ENCODE data around the gene FOXA3. TPM values are rescaled to one million over a fixed set of nuclear protein-coding genes. Genes with fewer than 3 reads are reported as not detected.

The FOXA3 gene
- total and polyA plus RNA-seq, 10 of the 15 experiments (the other 5 are each of a cell fraction or from before 2014, with no cell fraction given) = 0.04 to 0.83 (median 0.11) TPM; not detected in 5

DNA sequence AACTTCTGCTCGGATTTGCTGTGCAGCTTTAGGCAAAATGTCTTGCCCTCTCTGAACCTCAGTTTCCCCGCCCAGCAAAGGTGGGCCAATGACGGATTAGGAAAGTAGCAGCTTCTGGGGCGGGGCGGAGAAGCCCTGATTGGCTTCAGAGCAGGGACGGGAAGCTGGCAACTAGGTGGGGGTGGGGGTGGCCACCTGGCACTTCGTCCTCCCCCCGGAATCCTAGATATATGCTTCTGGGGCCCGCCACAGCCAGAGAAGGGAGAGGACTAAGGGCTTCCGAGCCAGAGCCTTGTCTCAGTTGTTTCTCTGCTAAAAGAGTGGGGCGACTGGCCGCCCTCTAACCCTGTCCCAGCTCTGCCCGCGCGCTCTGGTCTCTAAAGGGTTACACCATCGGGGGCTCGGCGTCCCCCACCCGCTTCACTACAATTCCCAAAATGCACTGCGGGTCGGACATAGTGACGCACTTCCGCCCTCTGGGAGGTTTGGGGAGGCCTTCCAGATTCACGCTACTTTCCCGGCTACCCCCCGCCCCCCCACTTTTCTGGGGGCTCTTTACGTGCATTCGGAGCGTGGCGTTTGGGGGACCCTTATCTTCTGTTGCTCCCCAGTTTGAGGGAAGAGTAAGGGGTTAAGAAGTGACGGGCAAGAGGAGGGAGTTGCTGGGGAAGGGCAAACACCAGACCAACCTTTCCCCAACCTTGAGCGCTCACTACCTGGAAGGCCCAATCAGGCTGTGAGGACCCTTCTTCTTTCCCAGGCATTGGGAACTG lies 22.5 kb downstream of the FOXA3 start (continued):
- TF ChIP-seq, protein P1, sequence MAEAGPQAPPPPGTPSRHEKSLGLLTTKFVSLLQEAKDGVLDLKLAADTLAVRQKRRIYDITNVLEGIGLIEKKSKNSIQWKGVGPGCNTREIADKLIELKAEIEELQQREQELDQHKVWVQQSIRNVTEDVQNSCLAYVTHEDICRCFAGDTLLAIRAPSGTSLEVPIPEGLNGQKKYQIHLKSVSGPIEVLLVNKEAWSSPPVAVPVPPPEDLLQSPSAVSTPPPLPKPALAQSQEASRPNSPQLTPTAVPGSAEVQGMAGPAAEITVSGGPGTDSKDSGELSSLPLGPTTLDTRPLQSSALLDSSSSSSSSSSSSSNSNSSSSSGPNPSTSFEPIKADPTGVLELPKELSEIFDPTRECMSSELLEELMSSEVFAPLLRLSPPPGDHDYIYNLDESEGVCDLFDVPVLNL (IDR thresholded peaks at IDR 0.05; ENCODE audit: low read depth, low read length) = no peak
- TF ChIP-seq ZNF687 (IDR thresholded peaks at IDR 0.05) (peak; percentile 68; the same call in 1 of the 2 replicates), CEBPB (IDR thresholded peaks at IDR 0.05; ENCODE audit: borderline replicate concordance in 1 of 2, low read depth in 2 of 2, low read length in 2 of 2) (no peak), IKZF1 (conservative IDR thresholded peaks at IDR 0.05) (peak; percentile 76), FOXK2 (IDR thresholded peaks at IDR 0.05) (peak; percentile 81), SPI1 (IDR thresholded peaks at IDR 0.05; ENCODE audit: borderline replicate concordance, insufficient read depth, low read depth, low read length) (peak; percentile 43; the same call in 1 of the 2 replicates), HDAC2 (IDR thresholded peaks at IDR 0.05) (0 out of 2 replicates have a peak, but pooled peaks have one; percentile 82), PBX3 (IDR thresholded peaks at IDR 0.05; ENCODE audit: insufficient replicate concordance, low read depth, low read length) (no peak), CBFB (IDR thresholded peaks at IDR 0.05; ENCODE audit: low read depth) (no peak), NKRF (conservative IDR thresholded peaks at IDR 0.05) (no peak; the same call in none of the 2 replicates), ETV6 (conservative IDR thresholded peaks at IDR 0.05 in 1 of 2, IDR thresholded peaks at IDR 0.05 in 1 of 2; ENCODE audit: borderline replicate concordance in 1 of 2, low read depth in 1 of 2) (peak in 1 of 2 experiments; percentile 15; a peak in 1 of 4 replicates), MEF2A (IDR thresholded peaks at IDR 0.05; ENCODE audit: insufficient read depth, low read depth, low read length) (no peak), MYC (IDR thresholded peaks at IDR 0.05; ENCODE audit: insufficient read depth, insufficient read length, insufficient replicate concordance, low read length, severe bottlenecking) (no peak), NR2C2 (IDR thresholded peaks at IDR 0.05; ENCODE audit: borderline replicate concordance, control insufficient read depth, insufficient read length, low read depth) (no peak)
- TF ChIP-seq, protein P2, sequence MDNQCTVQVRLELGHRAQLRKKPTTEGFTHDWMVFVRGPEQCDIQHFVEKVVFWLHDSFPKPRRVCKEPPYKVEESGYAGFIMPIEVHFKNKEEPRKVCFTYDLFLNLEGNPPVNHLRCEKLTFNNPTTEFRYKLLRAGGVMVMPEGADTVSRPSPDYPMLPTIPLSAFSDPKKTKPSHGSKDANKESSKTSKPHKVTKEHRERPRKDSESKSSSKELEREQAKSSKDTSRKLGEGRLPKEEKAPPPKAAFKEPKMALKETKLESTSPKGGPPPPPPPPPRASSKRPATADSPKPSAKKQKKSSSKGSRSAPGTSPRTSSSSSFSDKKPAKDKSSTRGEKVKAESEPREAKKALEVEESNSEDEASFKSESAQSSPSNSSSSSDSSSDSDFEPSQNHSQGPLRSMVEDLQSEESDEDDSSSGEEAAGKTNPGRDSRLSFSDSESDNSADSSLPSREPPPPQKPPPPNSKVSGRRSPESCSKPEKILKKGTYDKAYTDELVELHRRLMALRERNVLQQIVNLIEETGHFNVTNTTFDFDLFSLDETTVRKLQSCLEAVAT (IDR thresholded peaks at IDR 0.05) = peak; percentile 97

Measured in GM12878 (cell line).